Loucy (cell line): ENCODE data around the gene SMG6.

ENCODE experiments used
- H2AFZ ChIP-seq: fragments of 200-600 bp; sonication (generic); 2 replicates; pipeline ENCODE4 v1.6.0; 2016; ENCODE audit warnings: antibody characterized with exemption, mild to moderate bottlenecking, low read length, moderate library complexity
- H3F3A ChIP-seq: fragments of 200-600 bp; 2 replicates; pipeline ENCODE4 v1.6.0; 2016; ENCODE audit warnings: antibody characterized with exemption, low read depth, mild to moderate bottlenecking
- H3K27me3 ChIP-seq: fragments of 200-600 bp; sonication (generic); 2 replicates; pipeline ENCODE4 v1.6.1; 2014; ENCODE audit warnings: low read length, mild to moderate bottlenecking; ENCODE audit not compliant: insufficient read depth, poor library complexity, severe bottlenecking
- H3K36me3 ChIP-seq: fragments of 200-600 bp; sonication (generic); 2 replicates; pipeline ENCODE4 v1.6.1; 2016; ENCODE audit warnings: low read length; ENCODE audit not compliant: insufficient read depth
- H3K4me1 ChIP-seq: fragments of 200-600 bp; sonication (generic); 2 replicates; pipeline ENCODE4 v1.5.1; 2014; ENCODE audit warnings: low read length, mild to moderate bottlenecking; ENCODE audit not compliant: insufficient read depth, poor library complexity, severe bottlenecking
- H3K4me2 ChIP-seq: fragments of 200-600 bp; sonication (generic); 2 replicates; pipeline ENCODE4 v1.6.0; 2014; ENCODE audit warnings: antibody characterized with exemption, low read length, low read depth, mild to moderate bottlenecking; ENCODE audit not compliant: poor library complexity, severe bottlenecking
- H3K4me3 ChIP-seq: fragments of 200-600 bp; sonication (generic); 2 replicates; pipeline ENCODE4 v1.5.1; 2014; ENCODE audit warnings: low read length, mild to moderate bottlenecking, mixed read lengths; ENCODE audit not compliant: poor library complexity, severe bottlenecking
- H3K79me2 ChIP-seq: fragments of 200-600 bp; sonication (generic); 2 replicates; pipeline ENCODE4 v1.6.1; 2014; ENCODE audit warnings: low read length; ENCODE audit not compliant: insufficient read depth
- H3K9ac ChIP-seq: fragments of 200-600 bp; sonication (generic); 2 replicates; pipeline ENCODE4 v1.6.0; 2014; ENCODE audit warnings: mild to moderate bottlenecking, low read depth, low read length, moderate library complexity; ENCODE audit not compliant: poor library complexity, severe bottlenecking
- H3K9me2 ChIP-seq: fragments of 200-600 bp; sonication (generic); replicated peaks from 2 replicates; pipeline ENCODE4 v1.6.1; 2016; ENCODE audit warnings: low read depth, low read length, mixed read lengths
- H3K9me3 ChIP-seq: fragments of 200-600 bp; sonication (generic); 2 replicates; pipeline ENCODE4 v1.6.1; 2014; ENCODE audit warnings: mild to moderate bottlenecking, antibody characterized with exemption, low read length, low read depth; ENCODE audit not compliant: insufficient read depth
- H4K20me1 ChIP-seq: fragments of 200-600 bp; sonication (generic); 2 replicates; pipeline ENCODE4 v1.6.0; 2014; ENCODE audit warnings: antibody characterized with exemption, low read length, mild to moderate bottlenecking; ENCODE audit not compliant: insufficient read depth, poor library complexity, severe bottlenecking
- EZH2phosphoT487 ChIP-seq: fragments of 200-600 bp; IDR thresholded peaks from 2 replicates; pipeline ENCODE4 v1.6.1; 2018; ENCODE audit warnings: antibody characterized with exemption, mild to moderate bottlenecking, moderate library complexity, borderline replicate concordance
- TF ChIP-seq, protein P1 (sequence below): fragments of 200-600 bp; sonication (generic); conservative IDR thresholded peaks from 2 replicates; pipeline ENCODE4 v1.5.1; 2014; ENCODE audit warnings: mild to moderate bottlenecking, antibody characterized with exemption, low read length

The SMG6 gene

DNA sequence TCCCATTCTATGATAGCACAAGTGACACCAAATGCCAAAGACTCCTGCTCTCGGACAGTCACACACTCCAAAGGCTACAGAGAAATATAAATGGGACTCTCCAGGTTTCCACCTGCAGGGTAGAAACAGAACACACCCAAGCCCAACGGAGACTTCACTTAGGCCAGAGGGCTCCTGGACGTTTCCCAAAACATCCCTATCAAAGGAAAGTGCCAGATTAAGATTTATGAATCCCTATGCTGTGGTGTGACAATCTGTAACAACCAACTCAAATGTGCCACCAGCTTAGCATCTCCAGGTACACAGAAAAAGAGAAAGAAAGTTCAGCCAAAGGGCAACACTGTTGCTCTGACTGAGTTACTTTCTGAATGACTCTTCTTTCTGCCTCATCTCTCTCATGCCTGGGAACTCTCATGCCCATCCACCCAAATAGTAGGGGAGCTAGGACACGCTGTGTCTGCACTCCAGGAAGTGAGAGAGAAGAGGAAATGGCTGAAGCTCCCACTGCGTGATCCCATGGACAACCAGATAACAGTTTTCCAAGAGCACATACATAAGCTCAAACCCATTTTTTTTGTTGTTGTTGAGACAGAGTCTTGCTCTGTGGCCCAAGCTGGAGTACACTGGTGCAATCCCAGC, 49.7 kb downstream of the SMG6 start:
- no peaks in the 10 kb centered on the region for H3F3A ChIP-seq
- H3K4me2 ChIP-seq = no peak overlapping the region
- H2AFZ ChIP-seq = no peak overlapping the region
- H3K36me3 ChIP-seq = peaks cover 36% of the 10 kb centered on the region
- H3K9me2 ChIP-seq = no peaks in the 10 kb centered on the region
- H3K9me3 ChIP-seq = no peaks in the 10 kb centered on the region
- H3K79me2 ChIP-seq = peaks cover 82% of the 10 kb centered on the region
- no peak overlapping the region for H3K9ac ChIP-seq
- no peaks in the 10 kb centered on the region for H3K27me3 ChIP-seq
- H4K20me1 ChIP-seq = no peaks in the 10 kb centered on the region
- H3K4me1 ChIP-seq = peaks cover 28% of the 10 kb centered on the region
- H3K4me3 ChIP-seq = no peak overlapping the region
- no peak for TF ChIP-seq EZH2phosphoT487
- TF ChIP-seq, protein P1, sequence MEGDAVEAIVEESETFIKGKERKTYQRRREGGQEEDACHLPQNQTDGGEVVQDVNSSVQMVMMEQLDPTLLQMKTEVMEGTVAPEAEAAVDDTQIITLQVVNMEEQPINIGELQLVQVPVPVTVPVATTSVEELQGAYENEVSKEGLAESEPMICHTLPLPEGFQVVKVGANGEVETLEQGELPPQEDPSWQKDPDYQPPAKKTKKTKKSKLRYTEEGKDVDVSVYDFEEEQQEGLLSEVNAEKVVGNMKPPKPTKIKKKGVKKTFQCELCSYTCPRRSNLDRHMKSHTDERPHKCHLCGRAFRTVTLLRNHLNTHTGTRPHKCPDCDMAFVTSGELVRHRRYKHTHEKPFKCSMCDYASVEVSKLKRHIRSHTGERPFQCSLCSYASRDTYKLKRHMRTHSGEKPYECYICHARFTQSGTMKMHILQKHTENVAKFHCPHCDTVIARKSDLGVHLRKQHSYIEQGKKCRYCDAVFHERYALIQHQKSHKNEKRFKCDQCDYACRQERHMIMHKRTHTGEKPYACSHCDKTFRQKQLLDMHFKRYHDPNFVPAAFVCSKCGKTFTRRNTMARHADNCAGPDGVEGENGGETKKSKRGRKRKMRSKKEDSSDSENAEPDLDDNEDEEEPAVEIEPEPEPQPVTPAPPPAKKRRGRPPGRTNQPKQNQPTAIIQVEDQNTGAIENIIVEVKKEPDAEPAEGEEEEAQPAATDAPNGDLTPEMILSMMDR = no peak

DNA sequence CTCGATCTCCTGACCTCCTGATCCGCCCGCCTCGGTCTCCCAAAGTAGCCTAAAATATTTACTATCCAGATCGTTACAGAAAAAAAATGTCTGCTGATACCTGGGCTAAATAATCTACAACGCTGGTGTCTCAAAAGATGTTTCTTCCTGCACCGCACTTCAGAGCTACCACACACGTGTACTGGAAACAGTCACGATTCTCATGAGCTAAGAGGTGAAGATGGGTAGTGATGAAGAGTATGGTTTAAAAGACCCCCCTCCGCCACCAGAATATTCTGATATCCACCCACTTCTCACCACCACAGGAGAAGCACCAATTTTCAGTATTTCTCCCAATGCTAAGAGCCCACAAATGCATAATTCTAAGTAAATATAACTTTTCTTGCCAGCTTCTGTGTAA, 50.2 kb downstream of the SMG6 start:
- H3K9me3 ChIP-seq = no peaks in the 10 kb centered on the region
- H3K9ac ChIP-seq = no peak overlapping the region
- H3K9me2 ChIP-seq = no peaks in the 10 kb centered on the region
- H3K36me3 ChIP-seq = peaks cover 36% of the 10 kb centered on the region
- TF ChIP-seq, protein P1 = no peak
- TF ChIP-seq EZH2phosphoT487 = no peak
- H3K4me1 ChIP-seq = peaks cover 26% of the 10 kb centered on the region
- no peaks in the 10 kb centered on the region for H3F3A ChIP-seq
- no peaks in the 10 kb centered on the region for H3K27me3 ChIP-seq
- H3K79me2 ChIP-seq = peaks cover 82% of the 10 kb centered on the region
- H3K4me3 ChIP-seq = no peak overlapping the region
- H4K20me1 ChIP-seq = no peaks in the 10 kb centered on the region
- no peak overlapping the region for H2AFZ ChIP-seq
- H3K4me2 ChIP-seq = no peak overlapping the region

DNA sequence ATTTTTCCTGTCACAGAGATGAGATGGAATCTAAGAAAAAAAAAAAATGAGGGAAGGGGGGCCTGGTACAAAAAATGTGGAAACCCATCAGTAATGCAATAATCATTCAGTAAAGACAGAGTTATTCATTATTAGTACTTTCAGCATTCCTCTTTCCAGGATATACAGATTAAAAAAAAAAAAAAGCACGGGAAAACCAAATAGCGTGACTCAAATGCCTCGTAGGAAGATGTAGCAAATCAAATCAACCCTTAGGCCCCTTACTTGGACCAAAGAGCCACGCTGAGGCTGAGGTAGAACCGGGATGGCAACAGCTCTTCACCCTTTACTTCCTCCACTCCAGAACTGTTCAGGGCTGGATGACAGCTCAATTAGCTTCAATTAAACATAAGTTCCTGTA, 52.5 kb downstream of the SMG6 start:
- H3K36me3 ChIP-seq = peaks cover 45% of the 10 kb centered on the region
- H3K4me3 ChIP-seq = no peak overlapping the region

More for the DNA sequence above, 52.5 kb downstream of the SMG6 start:
- H3K4me2 ChIP-seq = no peak overlapping the region
- H2AFZ ChIP-seq = no peak overlapping the region
- H3K9ac ChIP-seq = no peak overlapping the region
- peaks cover 82% of the 10 kb centered on the region; the same call in 1 of the 2 replicates for H3K79me2 ChIP-seq
- H3K9me2 ChIP-seq = no peaks in the 10 kb centered on the region
- TF ChIP-seq, protein P1 = no peak
- TF ChIP-seq EZH2phosphoT487 = no peak
- H3K27me3 ChIP-seq = no peaks in the 10 kb centered on the region
- H4K20me1 ChIP-seq = no peaks in the 10 kb centered on the region
- H3K4me1 ChIP-seq = peaks cover 23% of the 10 kb centered on the region
- no peaks in the 10 kb centered on the region for H3F3A ChIP-seq
- no peaks in the 10 kb centered on the region for H3K9me3 ChIP-seq
